T-helper 1 cell (primary cell): ENCODE results near the gene HECW1.
"Not testable (repeated sequence)": the region's sequence is repeated elsewhere in the genome, so short reads cannot be mapped to it uniquely, and the experiment has no call there.

Source experiments
- DNase-seq, 5 donors: peaks; one replicate each; pipeline ENCODE4 v3.0.0-alpha.2; 2012 to 2020

HECW1 gene

GRCh38 chr7:43557831-43558495 lies 445.5 kb downstream of the HECW1 start:
- no peak for DNase-seq

GRCh38 chr7:43559171-43559945 lies 446.9 kb downstream of the HECW1 start:
- no peak for DNase-seq

GRCh38 chr7:43559946-43560335 lies 447.5 kb downstream of the HECW1 start:
- DNase-seq: no peak

- no peak for DNase-seq
These were observed 448.4 kb downstream of the HECW1 start for GRCh38 chr7:43560742-43561330.

GRCh38 chr7:43562383-43562782 lies 449.9 kb downstream of the HECW1 start:
- no peak for DNase-seq

- no peak for DNase-seq
These were observed 453.3 kb downstream of the HECW1 start for GRCh38 chr7:43565786-43566185.

GRCh38 chr7:43568529-43568928 lies 456.1 kb downstream of the HECW1 start:
- DNase-seq: no peak

- DNase-seq: no peak
These were observed 457.0 kb downstream of the HECW1 start for GRCh38 chr7:43569424-43569823.

GRCh38 chr7:43570688-43571365 lies 458.4 kb downstream of the HECW1 start:
- DNase-seq: no peak

- peak in 1 of 5 donors; percentile 87 for DNase-seq
These were observed 460.1 kb downstream of the HECW1 start for GRCh38 chr7:43572516-43573049.

GRCh38 chr7:43573832-43574231 lies 461.4 kb downstream of the HECW1 start:
- DNase-seq: not testable (repeated sequence)

GRCh38 chr7:43575506-43575905 lies 463.1 kb downstream of the HECW1 start:
- no peak for DNase-seq

- no peak for DNase-seq
These were observed 463.8 kb downstream of the HECW1 start for GRCh38 chr7:43576241-43576640.

- no peak for DNase-seq
These were observed 465.1 kb downstream of the HECW1 start for GRCh38 chr7:43577485-43577951.

GRCh38 chr7:43582503-43583423 lies 470.3 kb downstream of the HECW1 start, which contains the start of gene STK17A:
TSS of gene STK17A (plus strand) at chr7:43583108. CDS start at chr7:43583244, 136 bp downstream.
- DNase-seq: peak; percentile 88 to 94 (median 91)

- peak; percentile 41 to 85 (median 63) for DNase-seq
These were observed 471.2 kb downstream of the HECW1 start for GRCh38 chr7:43583424-43584194.

GRCh38 chr7:43584195-43584586 lies 471.7 kb downstream of the HECW1 start:
- peak in 3 of 5 donors; percentile 17 to 52 (median 39) for DNase-seq

- not testable (repeated sequence) for DNase-seq
These were observed 472.3 kb downstream of the HECW1 start for GRCh38 chr7:43584733-43585132.

GRCh38 chr7:43585562-43585961 lies 473.1 kb downstream of the HECW1 start:
- DNase-seq: peak in 1 of 5 donors; percentile 51

- DNase-seq: peak in 1 of 5 donors; percentile 71
These were observed 473.9 kb downstream of the HECW1 start for GRCh38 chr7:43586251-43586900.
